ENCODE measurements around the gene SEMA4D.

Gene SEMA4D

DNA sequence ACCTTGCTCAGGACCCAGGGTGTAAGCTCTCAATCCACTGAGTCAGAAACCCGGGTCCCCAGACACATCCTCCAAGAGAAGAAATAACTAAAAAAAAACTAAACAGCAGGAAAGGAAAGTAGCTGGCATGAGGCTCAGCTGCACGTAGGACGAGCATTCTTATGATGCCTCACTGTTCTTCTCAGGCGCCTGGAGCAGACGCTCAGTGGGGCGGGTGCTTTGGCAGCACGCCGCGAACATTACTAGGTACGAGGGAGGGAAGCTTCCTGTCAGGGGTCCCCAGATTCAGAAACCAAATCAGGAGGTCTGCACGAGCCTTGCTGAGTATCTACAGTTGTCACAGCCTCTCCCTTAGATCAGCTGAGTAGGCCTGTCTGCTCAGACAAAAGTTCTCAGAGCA lies 93.8 kb downstream of the SEMA4D start:
- DNase-seq: no peak

DNA sequence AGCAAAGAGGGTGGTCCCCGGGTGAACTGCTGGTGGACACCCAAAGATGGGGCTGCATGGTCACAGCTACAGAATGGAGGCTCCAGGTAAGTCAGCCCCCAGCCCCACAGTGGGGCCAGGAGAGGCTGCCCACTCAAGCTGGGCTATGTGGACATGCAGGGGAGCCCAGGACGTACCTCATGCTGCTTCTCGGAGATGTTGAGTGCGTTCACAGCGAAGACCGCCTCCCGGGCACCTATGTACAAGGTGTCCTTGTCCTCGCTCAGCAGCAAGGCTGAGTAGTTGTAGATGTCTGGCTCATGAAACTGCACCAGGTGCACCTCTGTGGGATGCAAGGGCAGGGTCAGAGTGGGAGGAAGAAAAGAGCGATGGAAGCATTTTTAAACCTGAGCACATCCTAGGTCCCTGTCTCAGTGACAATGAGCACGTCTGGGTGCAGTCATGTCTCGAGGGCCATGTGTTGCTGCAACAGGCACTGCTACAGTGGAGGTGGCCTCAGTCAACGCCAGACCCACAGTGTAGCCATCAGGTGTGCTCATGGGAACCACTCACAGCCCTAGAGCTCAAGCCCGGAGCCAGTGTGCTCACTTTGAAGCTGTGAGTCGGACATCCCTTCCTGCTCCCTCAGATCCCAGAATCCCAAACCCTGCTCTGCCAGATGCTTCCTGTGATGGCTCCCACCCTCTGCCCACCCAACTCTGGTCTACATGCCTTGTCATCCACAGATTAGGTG lies 95.1 kb downstream of the SEMA4D start:
- DNase-seq: no peak

DNA sequence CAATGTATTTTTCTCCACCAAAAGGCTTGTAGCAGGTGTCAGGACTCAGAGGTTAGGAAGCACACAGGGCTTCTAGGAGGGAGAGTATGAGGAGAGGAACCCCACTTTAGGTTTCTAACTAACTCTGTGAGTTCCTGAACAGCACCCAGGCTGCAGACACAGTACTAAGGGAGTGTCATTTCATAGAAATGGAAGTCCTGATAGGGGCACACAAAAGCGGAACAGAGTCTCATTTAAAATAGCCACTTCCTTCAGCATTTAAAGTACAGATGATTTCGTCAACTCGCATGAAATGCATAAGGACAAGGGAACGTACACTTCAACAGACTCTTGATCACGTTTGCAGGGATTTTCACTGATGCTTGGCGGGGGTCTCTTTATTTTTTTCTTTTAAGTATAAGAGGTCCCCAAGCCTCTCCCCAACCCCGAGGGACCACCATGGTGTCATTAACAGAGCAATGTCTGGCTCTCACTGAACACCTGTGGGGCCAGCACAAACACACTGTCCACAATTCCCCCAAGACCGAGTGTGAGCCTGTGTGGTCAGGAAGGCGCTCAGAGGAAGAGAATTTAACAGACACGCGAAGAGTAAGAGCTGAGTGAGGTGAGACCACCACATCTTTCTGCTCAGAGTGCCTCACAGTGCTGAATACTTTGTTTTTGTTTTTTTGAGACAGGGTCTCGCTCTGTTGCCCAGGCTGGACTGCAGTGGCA lies 97.4 kb downstream of the SEMA4D start:
- DNase-seq: no peak

DNA sequence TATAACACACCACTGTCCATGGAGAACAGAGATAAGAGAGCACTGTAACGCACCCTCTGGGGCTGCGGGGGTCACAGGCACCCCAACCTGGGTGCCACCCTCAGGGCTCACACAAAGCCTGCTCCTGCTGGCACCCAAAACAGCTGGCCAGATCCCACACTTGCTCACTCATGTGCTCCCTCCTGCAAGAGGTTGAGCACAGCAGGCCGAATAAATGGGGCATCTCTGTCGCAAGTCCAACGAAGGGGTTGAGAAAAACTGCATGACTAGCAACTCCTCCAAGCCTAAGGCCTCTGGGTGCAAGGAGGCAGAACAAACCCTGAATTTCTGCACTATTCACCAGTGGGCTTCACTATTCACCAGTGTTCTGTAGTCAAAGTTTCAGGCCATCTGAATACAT lies 99.3 kb downstream of the SEMA4D start:
- DNase-seq: no peak

DNA sequence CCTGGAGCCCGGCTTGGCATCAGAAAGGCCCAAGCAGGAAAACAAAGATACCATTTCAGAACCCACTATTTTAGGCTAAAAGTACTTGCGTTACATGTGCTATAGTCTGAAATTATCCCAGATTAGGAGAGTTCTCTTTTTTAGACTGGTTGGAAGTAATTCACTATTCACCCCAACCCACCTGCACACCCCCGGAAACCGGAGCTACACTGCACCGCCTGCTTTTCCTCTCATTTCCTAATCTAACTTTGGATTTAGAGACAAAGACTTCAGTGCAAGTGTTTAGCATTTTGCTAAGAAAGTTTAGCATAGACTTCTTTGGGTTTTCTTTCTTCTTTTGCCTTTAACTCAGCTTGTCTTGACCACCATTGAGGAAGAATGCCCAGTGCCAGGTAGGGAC lies 100.4 kb downstream of the SEMA4D start:
- no peak for DNase-seq

DNA sequence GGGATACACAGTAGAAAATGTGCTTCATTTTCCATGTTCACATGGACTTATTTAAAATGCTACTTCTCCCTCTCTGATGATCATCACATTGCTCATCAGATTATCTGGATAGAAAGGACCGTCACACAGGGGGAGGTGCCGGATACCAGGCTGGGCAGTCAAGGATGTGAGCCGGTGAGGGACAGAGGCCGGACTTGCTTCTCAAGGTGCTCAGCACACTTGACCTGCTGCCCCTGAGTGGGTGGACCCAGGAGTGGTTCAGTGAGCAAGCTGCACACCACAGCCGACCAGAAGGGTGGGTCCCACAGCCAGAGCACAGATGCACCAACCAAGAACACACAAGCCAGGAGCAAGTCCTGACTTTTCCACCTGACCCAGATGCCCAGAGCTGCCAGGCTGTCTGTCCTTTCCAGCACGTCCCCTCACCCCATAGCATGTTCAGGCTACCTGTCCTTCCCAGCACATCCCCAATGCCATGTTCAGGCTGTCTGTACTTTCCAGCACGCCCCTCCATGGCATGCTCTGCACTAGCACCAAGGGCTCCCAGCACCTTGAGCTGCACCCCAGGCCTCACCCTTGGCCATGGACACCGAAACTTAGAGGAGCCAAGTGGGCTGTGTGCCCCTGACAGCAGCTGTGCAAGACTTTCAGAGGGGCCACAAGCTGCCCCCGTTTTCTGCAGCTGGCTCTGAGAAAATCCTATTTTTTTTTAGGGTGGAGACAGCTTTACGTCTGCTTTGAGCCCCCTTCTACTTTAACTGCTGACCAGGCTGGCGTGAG lies 101.8 kb downstream of the SEMA4D start:
- no peak for DNase-seq

DNA sequence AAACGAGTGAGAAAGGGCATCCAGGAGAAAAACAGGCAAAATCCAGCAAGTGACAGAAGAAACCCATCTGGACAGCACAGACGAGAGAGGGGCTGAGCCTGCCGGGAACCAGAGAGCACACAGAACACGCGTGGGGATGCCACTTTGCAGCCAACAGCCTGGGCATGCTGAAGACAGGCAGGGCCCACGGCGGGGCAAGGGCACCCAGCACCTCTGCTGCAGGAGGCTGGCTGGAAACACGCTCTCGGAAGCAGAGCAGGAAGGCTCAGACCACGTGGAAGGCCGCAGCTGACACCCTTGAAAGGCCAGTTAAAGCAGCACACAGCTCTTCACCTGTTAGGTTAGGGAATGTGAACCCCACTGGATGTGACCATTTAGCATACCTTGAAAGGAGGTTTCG lies 103.5 kb downstream of the SEMA4D start:
- no peak for DNase-seq

DNA sequence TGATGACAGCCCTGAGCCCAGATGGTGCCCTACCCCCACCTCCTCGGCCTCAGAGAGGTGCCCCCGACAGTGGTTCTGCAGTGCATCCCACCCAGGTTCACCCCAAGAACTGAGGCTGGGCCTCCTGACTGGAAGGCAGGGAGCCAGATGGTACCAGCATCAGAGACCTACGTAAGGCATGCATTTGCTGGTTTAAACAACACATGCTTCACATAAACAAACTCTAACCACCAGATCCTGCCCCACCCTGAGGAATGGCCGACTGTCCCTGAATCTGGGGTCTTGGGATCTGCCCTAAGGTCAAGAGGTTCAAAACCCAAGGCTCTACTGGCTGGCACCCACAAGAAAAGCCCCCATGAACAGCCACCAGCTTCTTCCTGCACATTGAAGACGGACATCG lies 106.3 kb downstream of the SEMA4D start:
- no peak for DNase-seq

DNA sequence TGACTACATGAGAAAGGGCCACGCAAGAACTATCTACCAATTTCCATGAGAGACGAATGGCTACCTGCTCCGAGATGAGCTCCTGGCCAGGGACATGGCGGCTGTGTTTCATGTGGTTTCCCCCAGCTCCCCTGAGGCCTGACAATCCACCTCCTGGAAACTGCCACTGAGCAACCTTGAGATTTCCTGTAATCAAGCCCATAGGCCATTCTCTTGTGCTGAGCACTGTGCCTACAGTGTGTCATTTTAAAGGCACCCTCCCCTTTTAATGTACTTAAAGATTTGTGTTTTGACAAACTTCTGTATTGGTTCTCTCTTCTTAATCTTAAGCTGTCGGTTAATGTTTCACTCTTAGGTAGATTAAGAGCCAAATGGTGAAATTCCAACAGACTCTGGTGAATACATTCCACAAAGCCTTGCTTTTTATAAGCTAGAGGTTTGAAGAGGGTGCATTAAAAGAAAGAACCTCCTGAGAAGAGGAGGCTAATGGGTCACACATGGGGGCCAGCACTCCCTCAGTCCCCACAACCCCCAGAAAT lies 107.3 kb downstream of the SEMA4D start:
- DNase-seq: no peak

DNA sequence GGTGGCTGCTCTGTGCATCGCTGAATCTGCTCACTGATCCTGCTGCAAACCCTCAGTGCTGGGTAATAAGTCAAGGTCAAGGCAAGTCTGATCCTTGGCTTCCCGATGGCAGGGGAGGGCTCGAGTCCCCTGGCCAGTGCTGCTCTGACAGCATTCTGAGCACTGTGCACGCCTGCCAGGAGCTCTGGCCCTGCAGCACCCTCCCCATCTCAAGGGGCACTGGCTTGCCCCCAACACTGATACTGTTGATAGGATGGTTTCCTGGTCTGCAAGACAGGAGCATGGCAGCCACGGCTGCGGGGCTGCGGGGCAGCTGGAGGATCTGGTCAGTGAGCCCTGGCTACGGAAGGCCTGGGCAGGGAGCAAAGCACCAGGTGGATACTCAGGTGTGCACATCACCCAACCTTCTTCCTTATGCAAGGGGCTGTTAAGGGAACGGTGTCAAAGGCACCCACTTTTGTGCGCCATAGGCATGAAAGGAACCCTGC lies 107.8 kb downstream of the SEMA4D start:
- DNase-seq: no peak

DNA sequence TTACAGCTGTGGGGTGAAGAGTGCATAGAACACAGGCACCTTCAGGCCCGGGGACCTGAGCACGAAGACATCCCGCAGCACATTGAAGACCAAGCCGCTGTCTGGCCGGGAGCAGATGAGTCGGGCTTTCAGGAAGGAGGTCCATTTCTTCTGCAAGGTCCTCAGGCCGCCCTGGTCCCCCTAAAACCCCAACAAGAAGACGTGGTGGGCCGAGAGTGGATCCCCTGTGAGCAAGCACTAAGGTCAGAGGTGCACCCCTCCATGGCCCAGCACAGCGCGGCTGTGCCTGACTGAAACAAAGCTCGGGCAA lies 109.1 kb downstream of the SEMA4D start:
- no peak for DNase-seq

DNA sequence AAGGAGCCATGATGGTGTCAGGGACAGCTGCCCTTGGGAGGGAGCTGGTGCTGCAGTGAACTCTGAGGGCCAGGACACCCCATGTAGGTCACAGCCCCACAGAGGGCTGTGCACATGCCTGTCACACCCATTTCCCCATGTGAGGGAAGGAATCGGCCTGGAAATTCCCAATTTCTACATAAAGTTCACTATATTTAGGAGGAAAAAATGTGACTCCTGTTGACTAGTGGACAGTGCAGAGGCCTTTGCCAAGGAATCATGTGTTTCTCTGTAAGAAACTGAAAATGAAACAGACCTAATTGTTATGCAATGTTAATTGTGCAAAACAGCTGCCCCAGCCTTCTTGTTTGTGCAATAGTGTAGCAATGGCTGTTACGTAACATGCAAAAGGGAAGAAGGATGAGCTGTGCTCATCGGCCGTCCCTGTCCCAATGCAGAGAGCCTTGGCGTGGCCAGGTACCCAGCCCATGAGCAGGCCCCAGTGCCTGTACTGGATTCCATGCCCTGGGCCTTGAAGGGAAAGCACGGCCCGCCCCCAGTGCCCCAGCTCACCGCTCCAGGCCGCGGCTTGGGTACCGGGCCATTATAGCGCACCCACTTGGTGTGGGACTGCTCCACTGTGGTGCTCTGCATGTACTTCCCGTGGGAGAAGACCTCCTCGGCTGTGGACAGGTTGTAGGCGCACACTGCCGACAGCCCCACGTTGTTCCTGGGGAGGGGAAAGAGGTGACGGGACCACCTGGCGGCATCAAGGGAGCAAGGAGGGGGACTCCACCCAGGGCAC lies 109.6 kb downstream of the SEMA4D start:
- DNase-seq: no peak

DNA sequence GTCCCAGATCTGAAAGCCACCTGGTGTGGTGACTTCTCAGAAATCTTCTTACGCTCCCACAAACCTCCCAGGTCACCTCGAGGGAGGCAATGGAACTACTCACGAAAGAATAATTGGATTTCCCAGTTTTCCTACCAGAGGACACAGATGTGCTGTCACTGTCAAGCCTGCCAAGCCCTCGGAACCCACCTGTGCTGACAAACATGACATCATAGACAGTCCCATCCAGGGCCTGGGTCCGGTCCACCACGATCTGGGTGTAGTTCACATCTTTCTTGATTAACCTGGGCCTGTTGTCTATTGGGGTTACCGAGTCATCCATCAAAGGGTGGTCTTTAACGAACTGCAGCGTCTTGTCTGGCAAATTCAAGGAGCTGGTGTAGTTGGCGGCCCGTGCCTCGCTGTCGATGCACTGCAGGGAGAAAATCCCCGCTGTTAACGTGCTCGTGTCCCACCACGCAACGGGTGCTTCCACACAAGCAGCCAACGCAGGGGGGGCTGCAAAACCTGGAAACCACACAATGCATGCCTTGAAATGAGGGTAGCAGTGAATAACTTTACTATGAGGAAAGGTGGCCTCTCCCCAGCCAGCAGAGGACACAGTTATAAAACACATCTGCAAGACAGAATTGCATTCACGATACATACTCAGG lies 110.6 kb downstream of the SEMA4D start:
- DNase-seq: no peak

DNA sequence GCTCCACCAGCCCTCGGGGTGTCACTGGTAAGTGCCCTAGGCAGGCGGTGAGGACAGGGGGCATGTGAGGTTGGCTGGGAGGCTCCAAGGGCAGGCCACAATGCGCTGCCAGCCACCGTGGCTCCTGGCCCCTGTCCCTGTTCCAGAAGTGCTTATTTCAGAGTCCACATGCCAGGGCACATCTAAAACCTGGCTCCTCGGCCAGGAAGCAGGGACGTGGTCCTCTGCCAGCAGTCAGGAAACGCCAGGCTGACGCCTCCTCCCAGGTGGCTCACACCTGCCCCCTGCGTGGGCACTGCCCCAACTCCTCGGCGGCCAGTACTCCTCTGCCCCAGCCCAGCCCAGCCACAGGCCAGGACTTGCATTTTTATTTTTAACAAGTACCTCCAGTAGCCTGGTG lies 111.1 kb downstream of the SEMA4D start:
- no peak for DNase-seq

DNA sequence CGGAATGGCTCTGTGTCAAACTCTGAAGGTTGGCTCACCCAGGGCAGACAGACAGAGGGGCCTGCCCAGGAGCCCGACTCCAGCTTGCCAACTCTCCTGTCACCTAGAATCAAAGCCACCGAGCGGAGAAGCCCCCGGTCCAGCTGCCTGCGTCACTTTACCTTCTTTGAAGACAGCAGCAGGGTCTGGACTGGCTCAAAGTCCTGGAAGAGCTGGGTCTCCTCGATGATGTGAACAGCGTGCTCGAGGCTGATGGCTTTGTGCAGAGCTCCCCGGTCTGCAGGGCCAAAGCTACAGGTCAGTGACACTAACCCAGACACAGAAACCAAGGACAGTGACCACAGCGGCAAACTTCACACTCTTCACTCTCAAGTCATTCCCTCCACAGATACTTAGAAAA lies 111.7 kb downstream of the SEMA4D start:
- DNase-seq: no peak

DNA sequence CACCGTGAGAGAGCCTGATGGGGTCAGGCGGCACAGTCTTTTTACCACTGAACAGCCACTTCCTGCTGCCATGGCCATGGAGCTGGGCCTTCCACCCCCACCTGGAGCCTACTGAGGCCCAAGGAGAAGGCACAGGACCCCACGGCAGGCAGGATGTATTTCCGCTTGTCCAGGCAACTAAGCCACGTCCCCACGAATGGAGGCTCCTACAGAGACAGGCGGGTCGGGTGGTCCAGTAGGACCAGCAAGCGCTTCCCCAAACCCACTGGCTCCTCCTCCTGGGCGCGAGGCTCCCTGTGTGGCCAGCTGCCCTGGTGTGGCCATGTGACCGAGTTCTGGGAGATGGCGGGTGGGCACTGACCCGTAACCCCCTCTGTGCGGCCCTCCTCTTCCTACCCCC lies 113.1 kb downstream of the SEMA4D start:
- DNase-seq: no peak

DNA sequence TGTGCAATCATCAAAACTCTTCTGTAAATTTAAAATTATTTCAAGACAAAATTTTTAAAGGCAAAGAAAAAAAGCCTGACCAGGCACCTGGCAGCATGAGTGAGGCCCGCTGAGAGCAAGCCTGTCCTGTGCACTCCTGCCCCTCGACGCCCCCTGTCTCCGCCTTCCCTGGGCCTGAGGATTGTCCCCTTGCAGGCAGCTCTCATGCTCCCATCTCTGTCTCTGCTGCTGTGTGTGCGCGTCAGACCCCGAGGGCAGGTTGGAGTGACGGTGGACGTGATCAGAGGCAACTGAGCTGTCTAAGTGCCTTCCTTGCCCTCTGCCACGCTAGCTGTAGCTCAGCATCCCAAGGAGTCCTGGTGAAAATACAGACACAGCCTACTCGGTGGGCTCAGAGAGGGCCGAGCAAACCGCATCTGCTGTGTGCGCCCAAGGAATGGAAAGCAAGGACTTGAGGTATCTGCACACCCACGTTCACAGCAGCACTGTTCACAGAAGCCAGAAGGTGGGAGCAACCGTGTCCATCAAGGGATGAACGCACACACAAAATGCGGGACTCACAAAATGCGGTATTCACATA lies 114.1 kb downstream of the SEMA4D start:
- no peak for DNase-seq

DNA sequence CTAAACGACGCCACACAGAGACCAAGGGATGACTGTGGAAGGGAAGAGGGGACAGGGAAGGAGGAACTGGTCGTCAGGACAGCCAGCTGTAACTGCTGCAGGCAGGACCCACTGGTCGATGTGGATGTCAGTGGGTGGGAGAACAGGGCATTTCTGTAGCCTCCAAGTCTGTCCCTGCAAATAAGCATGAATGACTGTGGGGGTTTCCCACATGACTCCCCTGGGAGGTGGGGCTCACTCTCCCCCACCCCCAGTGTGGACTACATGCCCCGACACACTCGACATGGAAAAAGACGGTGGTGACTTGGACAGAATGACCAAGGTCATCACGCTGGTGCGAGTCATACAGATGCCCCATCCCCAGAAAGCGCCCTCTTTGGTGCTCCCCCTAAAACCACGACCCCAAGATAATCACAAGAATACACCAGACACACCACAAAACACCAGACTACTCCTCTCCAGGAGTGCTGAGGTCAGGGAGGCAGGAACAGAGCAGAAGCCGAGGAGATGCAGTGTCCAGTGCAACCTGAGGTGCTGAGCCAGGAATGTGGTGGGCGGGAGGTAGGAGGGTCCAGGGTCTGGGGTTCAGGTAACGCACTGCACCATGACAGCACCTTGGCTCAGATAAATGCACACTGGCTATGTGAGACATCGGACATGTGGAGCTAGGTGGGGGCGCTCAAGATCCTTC lies 114.7 kb downstream of the SEMA4D start:
- DNase-seq: no peak

DNA sequence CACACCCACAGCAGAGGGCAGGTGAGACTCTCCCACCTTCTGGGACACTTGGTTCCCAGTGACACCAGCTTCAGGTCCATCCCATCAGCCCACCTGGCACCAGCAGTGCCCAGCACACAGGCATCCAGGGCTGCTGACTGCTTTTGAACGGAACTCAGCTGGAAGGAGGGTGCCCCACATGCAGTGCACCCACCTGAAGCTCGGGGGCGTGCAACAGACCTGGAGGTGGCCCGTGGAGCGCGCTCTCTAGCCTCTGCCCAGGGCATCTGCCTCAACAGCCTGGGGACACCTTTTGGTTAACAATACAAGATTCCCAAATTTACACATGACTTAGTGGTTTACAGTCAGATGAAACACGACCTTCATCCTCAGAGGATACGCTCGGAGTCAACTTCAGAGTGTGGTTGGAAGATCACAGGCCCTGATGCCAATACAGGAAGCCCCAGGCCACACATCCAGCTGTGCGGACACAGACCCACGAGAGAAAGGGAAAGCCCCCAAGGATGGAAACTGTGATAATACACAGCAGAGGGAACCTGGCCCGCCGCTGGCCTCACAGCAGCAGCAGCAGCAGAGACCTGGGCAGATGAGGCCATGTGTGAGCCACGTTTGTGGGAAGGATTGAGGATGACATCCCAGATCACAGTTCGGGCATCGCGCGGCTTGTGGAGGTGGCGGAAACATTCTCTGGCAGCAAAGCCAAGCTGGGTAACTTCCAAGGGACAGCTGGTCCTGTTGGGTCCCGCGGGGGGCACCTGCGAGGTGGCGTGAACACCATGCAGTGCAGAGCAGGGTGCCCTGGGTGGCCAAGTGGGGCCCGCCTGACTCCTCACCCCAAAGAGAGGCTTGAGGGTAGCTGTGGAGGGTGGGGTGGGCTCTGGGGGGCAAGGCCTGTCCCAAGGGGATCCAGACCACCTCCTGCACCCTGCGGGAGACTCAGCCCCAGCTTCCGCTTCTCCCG lies 115.6 kb downstream of the SEMA4D start:
- DNase-seq: no peak

DNA sequence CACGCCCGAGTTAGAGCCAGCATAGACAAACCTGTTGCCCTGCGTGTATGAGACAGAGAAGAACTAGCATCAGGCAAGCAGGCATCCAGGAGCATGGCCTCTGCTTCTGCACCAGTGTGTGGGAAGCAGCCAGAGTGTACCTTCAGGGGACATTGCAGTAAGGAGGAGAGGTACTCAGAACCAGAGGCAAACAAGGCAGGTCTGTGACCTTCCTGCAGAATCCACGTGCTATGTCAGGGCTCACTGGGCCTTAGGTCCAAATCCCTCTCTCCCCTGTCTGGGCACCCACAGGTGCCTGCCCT lies 116.7 kb downstream of the SEMA4D start:
- DNase-seq: no peak
